ENCODE measurements around the gene LRRC66.

Gene LRRC66

DNA sequence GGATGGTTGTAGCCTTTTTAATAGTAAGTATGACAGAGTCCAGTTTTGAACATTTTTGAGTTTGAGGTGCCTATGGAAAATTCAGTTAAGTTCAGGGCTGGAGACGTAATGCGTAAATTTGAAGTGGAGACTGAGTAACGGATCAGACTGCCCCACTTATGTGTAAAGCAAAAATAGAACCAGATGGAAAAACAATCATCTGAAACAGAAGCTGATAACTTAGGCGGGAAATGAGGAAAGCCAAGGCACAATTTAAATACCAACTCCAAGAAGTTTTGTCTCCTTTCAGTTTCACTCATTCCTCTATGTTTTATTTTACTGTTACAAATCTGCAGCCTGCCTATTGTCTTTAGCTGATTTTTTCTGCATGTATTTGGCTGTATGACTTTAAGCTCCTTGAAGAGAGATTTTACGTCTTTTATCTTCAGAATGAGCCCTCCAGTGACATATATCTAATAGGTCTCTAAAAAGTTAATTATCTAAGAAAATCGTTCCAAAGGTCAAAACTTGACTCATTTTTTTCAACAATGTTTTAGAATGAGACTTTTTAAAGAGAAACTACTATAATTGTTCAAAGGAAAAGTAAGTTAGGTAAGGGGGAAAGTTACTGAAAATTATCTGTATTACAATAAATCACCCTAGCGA is 16.8 kb upstream of the LRRC66 start:
- H3K27me3 Mint-ChIP-seq (ENCODE audit: low read depth), result peaks cover 28% of the 10 kb centered on the region
- H3K36me3 Mint-ChIP-seq (ENCODE audit: low read depth), result peaks cover 7% of the 10 kb centered on the region
- H3K4me1 Mint-ChIP-seq (ENCODE audit: low read depth), result peaks cover 24% of the 10 kb centered on the region
- no peaks in the 10 kb centered on the region for H3K9me3 Mint-ChIP-seq
- peak overlapping the region; percentile 82 for H3K4me3 Mint-ChIP-seq
- peak overlapping the region; percentile 51 for H3K27ac Mint-ChIP-seq

- H3K4me3 Mint-ChIP-seq, result no peak overlapping the region
- H3K27ac Mint-ChIP-seq, result no peak overlapping the region
These were observed 15.0 kb upstream of the LRRC66 start for GRCh38 chr4:52035190-52035589.

GRCh38 chr4:52032005-52032404 is 11.8 kb upstream of the LRRC66 start:
- no peak overlapping the region for H3K4me3 Mint-ChIP-seq
- H3K36me3 Mint-ChIP-seq (ENCODE audit: low read depth), result peaks cover 17% of the 10 kb centered on the region
- no peaks in the 10 kb centered on the region for H3K27me3 Mint-ChIP-seq (ENCODE audit: low read depth)
- H3K4me1 Mint-ChIP-seq (ENCODE audit: low read depth), result peaks cover 15% of the 10 kb centered on the region
- H3K27ac Mint-ChIP-seq, result no peak overlapping the region
- no peaks in the 10 kb centered on the region for H3K9me3 Mint-ChIP-seq

More at GRCh38 chr4:52035190-52035589, 15.0 kb upstream of the LRRC66 start:
- Mint-ChIP-seq H3K4me1 (ENCODE audit: low read depth) (peaks cover 27% of the 10 kb centered on the region), H3K36me3 (ENCODE audit: low read depth) (peaks cover 10% of the 10 kb centered on the region), H3K27me3 (ENCODE audit: low read depth) (peaks cover 14% of the 10 kb centered on the region), H3K9me3 (no peaks in the 10 kb centered on the region)

DNA sequence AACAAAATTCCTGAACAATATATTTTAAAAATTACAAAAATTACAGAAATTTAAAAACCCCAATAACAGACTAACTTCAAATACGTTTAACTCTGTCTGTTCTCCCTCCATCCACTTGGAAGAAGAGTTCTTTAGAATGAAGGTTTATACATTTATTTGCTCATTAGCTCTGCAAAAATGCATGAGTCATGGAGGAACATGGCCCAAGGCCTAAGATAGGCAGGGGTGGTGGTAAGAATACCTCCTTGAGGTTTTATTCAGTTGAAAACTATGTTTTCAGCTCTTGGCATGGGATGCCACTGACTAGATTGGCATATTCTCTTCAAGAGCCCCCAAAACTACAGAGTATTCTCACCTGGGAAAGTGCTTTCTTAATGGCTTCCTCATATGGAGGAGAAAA is 8.8 kb upstream of the LRRC66 start:
- H3K27ac Mint-ChIP-seq, result no peak overlapping the region
- H3K9me3 Mint-ChIP-seq, result no peaks in the 10 kb centered on the region
- H3K4me3 Mint-ChIP-seq, result no peak overlapping the region
- no peaks in the 10 kb centered on the region for H3K27me3 Mint-ChIP-seq (ENCODE audit: low read depth)
- peaks cover 2% of the 10 kb centered on the region for H3K4me1 Mint-ChIP-seq (ENCODE audit: low read depth)
- peaks cover 12% of the 10 kb centered on the region for H3K36me3 Mint-ChIP-seq (ENCODE audit: low read depth)

- Mint-ChIP-seq H3K4me1 (ENCODE audit: low read depth) (peaks cover 1% of the 10 kb centered on the region), H3K27ac (no peak overlapping the region), H3K4me3 (no peak overlapping the region), H3K27me3 (ENCODE audit: low read depth) (no peaks in the 10 kb centered on the region), H3K36me3 (ENCODE audit: low read depth) (no peaks in the 10 kb centered on the region), H3K9me3 (no peaks in the 10 kb centered on the region)
These were observed 2.3 kb downstream of the LRRC66 start for GRCh38 chr4:52017814-52018213.

DNA sequence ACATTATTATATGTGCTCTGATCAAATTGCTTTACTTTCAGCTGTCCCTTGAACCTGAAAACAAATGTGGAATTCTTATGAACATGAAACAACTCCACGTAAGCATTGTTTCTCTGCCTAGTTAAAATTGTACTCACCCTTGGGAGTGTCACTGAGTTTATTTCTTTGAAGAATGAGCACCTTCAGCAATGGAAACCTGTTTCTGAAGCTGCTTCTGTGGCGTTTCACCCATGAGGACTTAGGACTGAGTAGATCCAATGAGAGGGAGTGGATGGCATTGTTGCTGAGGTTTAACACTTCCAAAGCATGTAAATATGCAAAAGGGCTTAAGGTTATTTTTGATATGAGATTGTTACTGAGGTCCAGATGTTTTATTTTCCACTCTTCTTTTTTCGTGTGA is 3.2 kb downstream of the LRRC66 start:
- no peaks in the 10 kb centered on the region for H3K9me3 Mint-ChIP-seq
- no peak overlapping the region for H3K4me3 Mint-ChIP-seq
- peaks cover 1% of the 10 kb centered on the region for H3K4me1 Mint-ChIP-seq (ENCODE audit: low read depth)
- no peaks in the 10 kb centered on the region for H3K27me3 Mint-ChIP-seq (ENCODE audit: low read depth)
- no peak overlapping the region for H3K27ac Mint-ChIP-seq
- no peaks in the 10 kb centered on the region for H3K36me3 Mint-ChIP-seq (ENCODE audit: low read depth)

- no peaks in the 10 kb centered on the region for H3K36me3 Mint-ChIP-seq (ENCODE audit: low read depth)
- no peak overlapping the region for H3K4me3 Mint-ChIP-seq
- no peaks in the 10 kb centered on the region for H3K9me3 Mint-ChIP-seq
- no peak overlapping the region for H3K27ac Mint-ChIP-seq
- H3K4me1 Mint-ChIP-seq (ENCODE audit: low read depth), result no peaks in the 10 kb centered on the region
- H3K27me3 Mint-ChIP-seq (ENCODE audit: low read depth), result no peaks in the 10 kb centered on the region
These were observed 4.8 kb downstream of the LRRC66 start for GRCh38 chr4:52015366-52015765.

GRCh38 chr4:52014903-52015302 is 5.3 kb downstream of the LRRC66 start:
- no peaks in the 10 kb centered on the region for H3K27me3 Mint-ChIP-seq (ENCODE audit: low read depth)

GRCh38 chr4:52012651-52013050 is 7.5 kb downstream of the LRRC66 start:
- Mint-ChIP-seq H3K4me3 (no peak overlapping the region), H3K36me3 (ENCODE audit: low read depth) (no peaks in the 10 kb centered on the region), H3K4me1 (ENCODE audit: low read depth) (no peaks in the 10 kb centered on the region), H3K27ac (no peak overlapping the region), H3K27me3 (ENCODE audit: low read depth) (no peaks in the 10 kb centered on the region), H3K9me3 (no peaks in the 10 kb centered on the region)

More at GRCh38 chr4:52014903-52015302, 5.3 kb downstream of the LRRC66 start:
- Mint-ChIP-seq H3K4me3 (no peak overlapping the region), H3K9me3 (no peaks in the 10 kb centered on the region), H3K36me3 (ENCODE audit: low read depth) (no peaks in the 10 kb centered on the region), H3K4me1 (ENCODE audit: low read depth) (no peaks in the 10 kb centered on the region), H3K27ac (no peak overlapping the region)

- Mint-ChIP-seq H3K4me3 (no peak overlapping the region), H3K36me3 (ENCODE audit: low read depth) (no peaks in the 10 kb centered on the region), H3K27me3 (ENCODE audit: low read depth) (no peaks in the 10 kb centered on the region), H3K9me3 (no peaks in the 10 kb centered on the region), H3K4me1 (ENCODE audit: low read depth) (no peaks in the 10 kb centered on the region), H3K27ac (no peak overlapping the region)
These were observed 9.2 kb downstream of the LRRC66 start for GRCh38 chr4:52010986-52011385.

DNA sequence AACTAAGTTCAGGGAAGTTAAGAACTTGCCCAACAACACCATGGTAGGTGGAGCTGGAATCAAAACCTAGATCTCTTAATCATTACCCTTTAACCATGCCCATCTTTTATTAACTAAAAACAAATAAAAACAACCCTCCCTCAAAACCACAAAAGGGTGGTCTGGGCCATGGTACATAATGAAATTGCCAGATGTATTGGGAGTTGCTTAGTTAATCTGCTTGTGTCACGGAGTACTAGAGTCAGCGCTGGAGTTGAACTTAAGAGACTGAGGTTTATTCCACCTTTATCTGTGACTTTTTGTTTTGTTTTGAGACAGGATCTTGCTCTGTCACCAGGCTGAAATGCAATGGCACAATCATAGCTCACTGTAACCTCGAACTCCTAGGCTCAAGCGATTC is 13.3 kb downstream of the LRRC66 start:
- H3K4me1 Mint-ChIP-seq (ENCODE audit: low read depth), result no peaks in the 10 kb centered on the region
- H3K27ac Mint-ChIP-seq, result no peak overlapping the region
- H3K27me3 Mint-ChIP-seq (ENCODE audit: low read depth), result no peaks in the 10 kb centered on the region
- no peaks in the 10 kb centered on the region for H3K9me3 Mint-ChIP-seq
- H3K4me3 Mint-ChIP-seq, result no peak overlapping the region
- H3K36me3 Mint-ChIP-seq (ENCODE audit: low read depth), result no peaks in the 10 kb centered on the region

DNA sequence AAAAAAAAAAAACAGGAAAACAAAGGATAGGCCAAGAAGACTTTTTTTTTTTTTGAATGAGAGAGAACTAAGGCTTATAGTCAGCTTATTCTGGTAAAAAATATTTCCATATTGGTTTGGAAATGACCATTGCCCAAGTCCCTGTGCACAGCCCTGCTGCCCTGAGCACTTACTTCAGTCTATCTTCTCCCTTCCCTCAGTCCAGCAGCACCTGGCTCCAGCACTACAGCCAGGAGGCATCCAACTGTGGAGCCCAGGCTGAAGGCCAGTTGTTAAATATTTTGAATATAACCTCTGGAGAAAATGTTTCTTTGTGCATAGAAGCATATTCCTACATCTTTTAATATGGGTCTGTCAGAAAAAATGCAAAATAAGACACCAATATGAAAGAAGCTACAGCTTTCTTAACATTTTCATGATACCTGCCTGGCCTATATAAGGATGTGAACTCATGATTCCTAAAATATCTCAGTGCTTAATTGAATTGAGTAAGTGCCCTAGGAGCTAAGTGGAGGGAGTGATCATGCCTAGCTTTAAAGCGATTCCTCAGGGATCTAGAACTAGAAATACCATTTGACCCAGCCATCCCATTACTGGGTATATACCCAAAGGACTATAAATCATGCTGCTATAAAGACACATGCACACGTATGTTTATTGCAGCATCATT is 14.4 kb downstream of the LRRC66 start:
- H3K27me3 Mint-ChIP-seq (ENCODE audit: low read depth), result no peaks in the 10 kb centered on the region
- H3K27ac Mint-ChIP-seq, result no peak overlapping the region
- H3K4me1 Mint-ChIP-seq (ENCODE audit: low read depth), result no peaks in the 10 kb centered on the region
- no peaks in the 10 kb centered on the region for H3K36me3 Mint-ChIP-seq (ENCODE audit: low read depth)
- H3K9me3 Mint-ChIP-seq, result no peaks in the 10 kb centered on the region
- no peak overlapping the region for H3K4me3 Mint-ChIP-seq

DNA sequence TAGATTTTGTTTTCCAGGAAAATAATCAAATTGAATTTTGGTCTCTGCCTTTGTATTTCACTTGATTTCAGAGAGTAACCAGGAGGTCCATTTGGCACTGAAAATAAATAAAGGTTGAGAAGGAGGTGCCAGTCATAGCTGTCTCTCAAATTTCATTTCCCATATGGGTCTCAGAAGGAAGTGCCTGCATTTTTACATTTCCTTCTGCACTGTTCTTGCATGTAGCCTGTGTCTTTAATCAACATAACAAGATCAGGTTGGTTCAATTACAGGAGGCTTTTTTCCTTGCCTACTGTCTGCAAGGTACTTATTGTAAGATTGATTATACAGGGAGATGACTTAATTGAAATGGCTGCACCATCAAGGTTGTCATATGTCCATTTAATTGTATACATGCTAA is 15.7 kb downstream of the LRRC66 start:
- no peaks in the 10 kb centered on the region for H3K27me3 Mint-ChIP-seq (ENCODE audit: low read depth)
- H3K9me3 Mint-ChIP-seq, result no peaks in the 10 kb centered on the region
- no peaks in the 10 kb centered on the region for H3K4me1 Mint-ChIP-seq (ENCODE audit: low read depth)
- H3K36me3 Mint-ChIP-seq (ENCODE audit: low read depth), result no peaks in the 10 kb centered on the region
- no peak overlapping the region for H3K27ac Mint-ChIP-seq
- no peak overlapping the region for H3K4me3 Mint-ChIP-seq

DNA sequence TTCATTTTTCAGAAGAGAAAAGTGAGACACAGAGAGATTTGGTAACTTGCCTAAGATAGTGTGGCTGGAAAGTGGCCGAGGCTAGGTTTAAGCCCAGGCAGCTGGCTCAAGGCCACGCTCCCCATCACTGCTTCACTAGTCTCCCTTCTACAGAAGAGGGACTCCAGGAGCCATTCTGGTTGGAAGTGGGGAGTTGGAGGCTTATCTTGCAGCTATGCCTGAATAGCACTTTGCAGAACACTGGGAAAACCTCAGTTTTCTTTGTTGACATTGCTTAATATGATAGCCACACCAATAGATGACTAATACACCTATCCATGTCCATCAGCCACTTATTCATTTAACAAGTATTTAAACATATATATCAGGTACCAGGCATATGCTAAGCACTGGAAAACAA is 18.5 kb downstream of the LRRC66 start:
- Mint-ChIP-seq H3K27me3 (ENCODE audit: low read depth) (no peaks in the 10 kb centered on the region), H3K9me3 (no peaks in the 10 kb centered on the region), H3K27ac (no peak overlapping the region), H3K4me3 (no peak overlapping the region), H3K36me3 (ENCODE audit: low read depth) (no peaks in the 10 kb centered on the region), H3K4me1 (ENCODE audit: low read depth) (no peaks in the 10 kb centered on the region)

DNA sequence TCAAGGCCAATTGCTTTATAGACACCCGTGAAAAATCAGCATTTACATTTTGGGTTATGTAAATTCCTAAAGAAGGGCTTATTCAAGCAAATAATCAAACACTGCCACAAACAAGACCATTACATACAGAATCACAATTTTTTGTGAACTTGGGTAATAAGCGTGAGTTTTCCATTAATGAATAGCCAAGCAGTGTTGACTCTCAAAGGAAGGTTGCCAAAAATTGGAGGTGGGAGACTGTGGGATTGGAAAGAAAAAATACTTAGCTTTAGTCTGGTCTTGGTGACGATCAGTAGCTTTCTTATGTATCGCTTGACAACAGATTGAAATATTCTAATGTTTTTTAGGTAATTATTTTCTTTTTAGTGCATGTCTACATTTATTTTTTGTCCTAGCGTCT is 20.9 kb downstream of the LRRC66 start:
- H3K4me3 Mint-ChIP-seq, result no peak overlapping the region
- no peaks in the 10 kb centered on the region for H3K4me1 Mint-ChIP-seq (ENCODE audit: low read depth)
- H3K9me3 Mint-ChIP-seq, result no peaks in the 10 kb centered on the region
- no peaks in the 10 kb centered on the region for H3K27me3 Mint-ChIP-seq (ENCODE audit: low read depth)
- H3K27ac Mint-ChIP-seq, result no peak overlapping the region
- no peaks in the 10 kb centered on the region for H3K36me3 Mint-ChIP-seq (ENCODE audit: low read depth)
